Endodermal cell (in vitro differentiated cells): ENCODE results near the gene TENT5C. TPM values are rescaled to one million over a fixed set of nuclear protein-coding genes. Genes with fewer than 3 reads are reported as not detected.

ENCODE experiments used
- DNase-seq: peaks from one replicate; pipeline ENCODE4 v3.0.0-alpha.2; 2017
- H3K27ac ChIP-seq: 2 replicates; pipeline ENCODE4 v1.5.1; 2013; ENCODE audit warnings: mild to moderate bottlenecking, low read depth, low read length, moderate library complexity
- H3K27me3 ChIP-seq: 2 replicates; pipeline ENCODE4 v1.6.1; 2013; ENCODE audit warnings: mild to moderate bottlenecking, low read length, moderate library complexity; ENCODE audit not compliant: insufficient read depth, control insufficient read depth, poor library complexity, severe bottlenecking
- H3K36me3 ChIP-seq: 2 replicates; pipeline ENCODE4 v1.7.0; 2013; ENCODE audit warnings: mild to moderate bottlenecking, low read length, moderate library complexity; ENCODE audit not compliant: control insufficient read depth, insufficient read depth
- H3K4me1 ChIP-seq: one replicate; pipeline ENCODE4 v1.7.0; 2013; ENCODE audit warnings: low read length; ENCODE audit not compliant: control insufficient read depth, insufficient read depth
- H3K4me3 ChIP-seq: 2 replicates; pipeline ENCODE4 v1.5.1; 2013; ENCODE audit warnings: mild to moderate bottlenecking, low read length, moderate library complexity
- H3K9ac ChIP-seq: 2 replicates; pipeline ENCODE4 v1.6.1; 2013; ENCODE audit warnings: mild to moderate bottlenecking, low read length, moderate library complexity; ENCODE audit not compliant: poor library complexity, severe bottlenecking; ENCODE audit errors: extremely low read depth
- H3K9me3 ChIP-seq: 2 replicates; pipeline ENCODE4 v1.6.1; 2013; ENCODE audit warnings: mild to moderate bottlenecking, low read length, moderate library complexity; ENCODE audit not compliant: control insufficient read depth
- H3K27ac Mint-ChIP-seq: 2 replicates; pipeline ENCODE4 v1.8.0; 2020; ENCODE audit warnings: mixed read lengths
- H3K27me3 Mint-ChIP-seq: 2 replicates; pipeline ENCODE4 v1.8.0; 2021; ENCODE audit warnings: mild to moderate bottlenecking, mixed read lengths; ENCODE audit not compliant: insufficient read depth
- H3K36me3 Mint-ChIP-seq: 2 replicates; pipeline ENCODE4 v1.8.0; 2020; ENCODE audit warnings: low read depth, mixed read lengths
- H3K4me1 Mint-ChIP-seq: 2 replicates; pipeline ENCODE4 v1.8.0; 2020; ENCODE audit warnings: mixed read lengths
- H3K4me3 Mint-ChIP-seq: 2 replicates; pipeline ENCODE4 v1.8.0; 2020; ENCODE audit warnings: mild to moderate bottlenecking, moderate library complexity, mixed read lengths
- H3K9me3 Mint-ChIP-seq: 2 replicates; pipeline ENCODE4 v1.8.0; 2020; ENCODE audit warnings: mild to moderate bottlenecking, mixed read lengths
- WGBS, 2 experiments: methylation state at CpG; one replicate each; pipeline versions ENCODE4 v1.1.5 to v1.1.7; 2013; ENCODE audit warnings: missing lambda C conversion rate in 2 of 2, mixed read lengths in 1 of 2; ENCODE audit not compliant: insufficient coverage in 1 of 2, insufficient read length in 1 of 2; 5-methylcytosine and 5-hydroxymethylcytosine counted together
- total RNA-seq, 2 donors: library from RNA; stranded (reverse); fragmentation: NEBNext Ultra II Directional in 1 of 2; extraction: Animal tissue kit (Norgen Biotek cat#: 25700) in 1 of 2; gene quantifications; 2 replicates in 1 of 2; 3 replicates in 1 of 2; pipeline ENCODE4 v1.2.1, GENCODE V29; 2021
- TF ChIP-seq, protein P1 (sequence below): fragments of 200-600 bp; sonication (generic); conservative IDR thresholded peaks from 2 replicates; pipeline ENCODE4 v1.5.0; 2021; ENCODE audit warnings: antibody characterized with exemption, mild to moderate bottlenecking

Gene TENT5C
- total RNA-seq, 2 donors from 2014 or later = 1.0 to 1.4 TPM

DNA sequence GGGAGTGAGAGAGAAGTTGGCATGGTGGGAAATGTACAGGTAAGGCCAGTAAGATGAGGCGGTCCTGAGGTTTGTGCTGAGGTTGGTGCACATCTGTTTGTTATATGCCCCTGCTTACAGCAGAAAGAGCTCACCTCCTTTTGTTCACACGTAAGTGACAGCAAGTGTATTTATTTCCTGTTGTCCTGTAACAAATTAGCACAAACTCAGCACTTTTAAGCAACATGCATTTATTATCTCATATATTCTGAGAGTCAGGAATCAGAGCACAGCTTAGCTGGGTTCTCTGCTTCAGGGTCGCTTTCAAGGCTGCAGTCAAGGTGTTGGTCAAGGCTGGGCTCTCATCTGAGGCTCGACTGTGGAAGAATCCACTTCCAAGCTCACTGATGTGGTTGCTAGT lies 45.8 kb downstream of the TENT5C start:
- Histone ChIP-seq H3K9me3 (no peaks in the 10 kb centered on the region), H3K36me3 (no peaks in the 10 kb centered on the region), H3K27me3 (no peaks in the 10 kb centered on the region), H3K4me1 (no peaks in the 10 kb centered on the region), H3K27ac (no peak overlapping the region), H3K9ac (no peak overlapping the region), H3K4me3 (no peak overlapping the region)
- Mint-ChIP-seq H3K9me3 (no peaks in the 10 kb centered on the region), H3K4me1 (peaks cover 17% of the 10 kb centered on the region), H3K4me3 (no peak overlapping the region), H3K36me3 (no peaks in the 10 kb centered on the region), H3K27me3 (peaks cover 2% of the 10 kb centered on the region), H3K27ac (no peak overlapping the region)
- TF ChIP-seq, protein P1, sequence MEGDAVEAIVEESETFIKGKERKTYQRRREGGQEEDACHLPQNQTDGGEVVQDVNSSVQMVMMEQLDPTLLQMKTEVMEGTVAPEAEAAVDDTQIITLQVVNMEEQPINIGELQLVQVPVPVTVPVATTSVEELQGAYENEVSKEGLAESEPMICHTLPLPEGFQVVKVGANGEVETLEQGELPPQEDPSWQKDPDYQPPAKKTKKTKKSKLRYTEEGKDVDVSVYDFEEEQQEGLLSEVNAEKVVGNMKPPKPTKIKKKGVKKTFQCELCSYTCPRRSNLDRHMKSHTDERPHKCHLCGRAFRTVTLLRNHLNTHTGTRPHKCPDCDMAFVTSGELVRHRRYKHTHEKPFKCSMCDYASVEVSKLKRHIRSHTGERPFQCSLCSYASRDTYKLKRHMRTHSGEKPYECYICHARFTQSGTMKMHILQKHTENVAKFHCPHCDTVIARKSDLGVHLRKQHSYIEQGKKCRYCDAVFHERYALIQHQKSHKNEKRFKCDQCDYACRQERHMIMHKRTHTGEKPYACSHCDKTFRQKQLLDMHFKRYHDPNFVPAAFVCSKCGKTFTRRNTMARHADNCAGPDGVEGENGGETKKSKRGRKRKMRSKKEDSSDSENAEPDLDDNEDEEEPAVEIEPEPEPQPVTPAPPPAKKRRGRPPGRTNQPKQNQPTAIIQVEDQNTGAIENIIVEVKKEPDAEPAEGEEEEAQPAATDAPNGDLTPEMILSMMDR = no peak
- 90 to 93% methylated on average over 3 to 4 of the region's 4 CpGs for WGBS, 2 experiments
- DNase-seq = no peak

DNA sequence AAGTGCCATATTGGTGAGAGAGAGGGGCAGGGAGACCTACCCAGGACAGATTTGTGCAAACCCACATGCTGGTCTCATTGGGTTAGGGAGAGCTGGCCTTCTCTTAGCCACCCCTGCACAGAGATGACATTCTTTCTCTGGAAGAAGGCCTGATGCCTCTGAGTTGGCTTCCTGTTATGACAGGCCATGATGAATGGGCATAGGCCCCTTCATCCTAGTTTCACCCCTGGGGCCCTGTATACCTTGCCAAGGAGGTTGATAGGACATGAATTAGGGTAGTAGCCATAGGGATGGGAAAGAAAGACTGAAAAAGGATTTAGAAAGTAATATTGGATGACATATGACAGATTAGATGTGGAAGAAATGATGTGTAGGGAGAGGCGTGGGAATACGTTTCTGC lies 46.6 kb downstream of the TENT5C start:
- no peak for DNase-seq
- H3K27ac Mint-ChIP-seq = no peak overlapping the region
- no peaks in the 10 kb centered on the region for H3K36me3 Mint-ChIP-seq
- no peak overlapping the region for H3K4me3 ChIP-seq
- WGBS, 2 experiments = 96 to 97% methylated on average over 2 of the region's 2 CpGs
- no peaks in the 10 kb centered on the region for H3K4me1 ChIP-seq
- H3K36me3 ChIP-seq = no peaks in the 10 kb centered on the region
- TF ChIP-seq, protein P1 = no peak
- H3K4me3 Mint-ChIP-seq = no peak overlapping the region
- no peak overlapping the region for H3K27ac ChIP-seq
- no peaks in the 10 kb centered on the region for H3K9me3 ChIP-seq
- peaks cover 2% of the 10 kb centered on the region for H3K27me3 Mint-ChIP-seq
- H3K4me1 Mint-ChIP-seq = peaks cover 25% of the 10 kb centered on the region
- H3K9me3 Mint-ChIP-seq = no peaks in the 10 kb centered on the region
- H3K27me3 ChIP-seq = no peaks in the 10 kb centered on the region
- H3K9ac ChIP-seq = no peak overlapping the region

DNA sequence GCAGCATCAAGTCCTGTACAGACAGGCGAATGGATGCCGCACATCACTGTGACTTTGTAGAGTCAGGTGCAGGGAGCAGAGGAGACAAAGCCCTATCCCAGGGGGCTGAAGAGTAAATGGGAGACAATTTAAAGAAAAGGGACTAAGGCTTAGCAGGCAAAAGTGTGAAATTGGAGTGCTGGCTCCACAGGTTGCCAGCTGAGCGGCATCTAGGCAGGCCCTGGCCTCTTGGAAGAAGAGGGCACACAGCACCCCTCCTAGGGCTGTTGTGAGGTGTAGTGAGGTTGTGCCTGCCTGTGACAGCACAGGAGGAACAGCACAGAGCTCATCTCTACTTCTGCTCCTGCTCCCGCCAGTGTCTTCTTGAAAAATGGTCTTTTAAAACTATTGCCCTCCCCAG lies 47.3 kb downstream of the TENT5C start:
- no peaks in the 10 kb centered on the region for H3K27me3 ChIP-seq
- Mint-ChIP-seq H3K27me3 (peaks cover 2% of the 10 kb centered on the region), H3K27ac (no peak overlapping the region), H3K36me3 (no peaks in the 10 kb centered on the region), H3K4me1 (peaks cover 25% of the 10 kb centered on the region), H3K4me3 (no peak overlapping the region), H3K9me3 (no peaks in the 10 kb centered on the region)
- no peak overlapping the region for H3K4me3 ChIP-seq
- H3K27ac ChIP-seq = no peak overlapping the region
- no peaks in the 10 kb centered on the region for H3K9me3 ChIP-seq
- TF ChIP-seq, protein P1 = no peak
- WGBS, 2 experiments = 91 to 95% methylated on average over 4 of the region's 4 CpGs
- no peaks in the 10 kb centered on the region for H3K4me1 ChIP-seq
- DNase-seq = no peak
- H3K36me3 ChIP-seq = no peaks in the 10 kb centered on the region
- H3K9ac ChIP-seq = no peak overlapping the region
